Activated T-cell treated with anti-CD3 and anti-CD28 coated beads, Interleukin-2, amount 50 U/mL, for 24 hours (primary cell): ENCODE measurements around the gene IFT57.
A peak's percentile ranks its signal among the peaks of the same experiment; 100 is the strongest.

ENCODE experiments used
- DNase-seq: peaks from one replicate; pipeline ENCODE4 v3.0.0-alpha.2; 2020
- H3K27ac Mint-ChIP-seq: 2 replicates; pipeline ENCODE4 v1.8.0; 2020; ENCODE audit warnings: mild to moderate bottlenecking, mixed read lengths
- H3K27me3 Mint-ChIP-seq: 2 replicates; pipeline ENCODE4 v1.8.0; 2020; ENCODE audit warnings: mixed read lengths
- H3K36me3 Mint-ChIP-seq: 2 replicates; pipeline ENCODE4 v1.8.0; 2020; ENCODE audit warnings: low read depth, mixed read lengths
- H3K4me1 Mint-ChIP-seq: 2 replicates; pipeline ENCODE4 v1.8.0; 2020; ENCODE audit warnings: low read depth, mixed read lengths
- H3K4me3 Mint-ChIP-seq: 2 replicates; pipeline ENCODE4 v1.8.0; 2020; ENCODE audit warnings: mild to moderate bottlenecking, moderate library complexity, mixed read lengths
- H3K9me3 Mint-ChIP-seq: 2 replicates; pipeline ENCODE4 v1.8.0; 2020; ENCODE audit warnings: mixed read lengths

The IFT57 gene

GRCh38 chr3:108200578-108200977 is 21.6 kb downstream of the IFT57 start:
- H3K4me1 Mint-ChIP-seq: peaks cover 37% of the 10 kb centered on the region
- no peaks in the 10 kb centered on the region for H3K27me3 Mint-ChIP-seq
- no peak overlapping the region for H3K4me3 Mint-ChIP-seq
- H3K9me3 Mint-ChIP-seq: no peaks in the 10 kb centered on the region
- no peak for DNase-seq
- H3K36me3 Mint-ChIP-seq: peaks cover 20% of the 10 kb centered on the region
- H3K27ac Mint-ChIP-seq: no peak overlapping the region

- Mint-ChIP-seq H3K27ac (peak overlapping the region; percentile 1), H3K36me3 (peaks cover 16% of the 10 kb centered on the region), H3K27me3 (no peaks in the 10 kb centered on the region), H3K4me1 (peaks cover 37% of the 10 kb centered on the region), H3K4me3 (no peak overlapping the region), H3K9me3 (no peaks in the 10 kb centered on the region)
- no peak for DNase-seq
Measured at GRCh38 chr3:108200024-108200423, 22.2 kb downstream of the IFT57 start.

- H3K4me1 Mint-ChIP-seq: no peaks in the 10 kb centered on the region
- no peak for DNase-seq
- no peak overlapping the region for H3K4me3 Mint-ChIP-seq
- no peaks in the 10 kb centered on the region for H3K9me3 Mint-ChIP-seq
- H3K27me3 Mint-ChIP-seq: no peaks in the 10 kb centered on the region
- H3K36me3 Mint-ChIP-seq: peaks cover 51% of the 10 kb centered on the region
- H3K27ac Mint-ChIP-seq: no peak overlapping the region
Measured at GRCh38 chr3:108191394-108191793, 30.8 kb downstream of the IFT57 start.

- no peak for DNase-seq
- H3K4me3 Mint-ChIP-seq: no peak overlapping the region
- H3K4me1 Mint-ChIP-seq: no peaks in the 10 kb centered on the region
- no peaks in the 10 kb centered on the region for H3K27me3 Mint-ChIP-seq
- no peak overlapping the region for H3K27ac Mint-ChIP-seq
- H3K9me3 Mint-ChIP-seq: no peaks in the 10 kb centered on the region
- H3K36me3 Mint-ChIP-seq: peaks cover 59% of the 10 kb centered on the region
Measured at GRCh38 chr3:108190346-108190745, 31.9 kb downstream of the IFT57 start.

- no peak for DNase-seq
- no peak overlapping the region for H3K27ac Mint-ChIP-seq
- H3K4me1 Mint-ChIP-seq: no peaks in the 10 kb centered on the region
- peaks cover 64% of the 10 kb centered on the region for H3K36me3 Mint-ChIP-seq
- H3K27me3 Mint-ChIP-seq: no peaks in the 10 kb centered on the region
- H3K9me3 Mint-ChIP-seq: peaks cover 3% of the 10 kb centered on the region
- H3K4me3 Mint-ChIP-seq: no peak overlapping the region
Measured at GRCh38 chr3:108189440-108189839, 32.8 kb downstream of the IFT57 start.

- no peak for DNase-seq
- peaks cover 3% of the 10 kb centered on the region for H3K9me3 Mint-ChIP-seq
- peaks cover 54% of the 10 kb centered on the region for H3K36me3 Mint-ChIP-seq
- H3K27ac Mint-ChIP-seq: no peak overlapping the region
- no peak overlapping the region for H3K4me3 Mint-ChIP-seq
- peaks cover 3% of the 10 kb centered on the region for H3K4me1 Mint-ChIP-seq
- H3K27me3 Mint-ChIP-seq: no peaks in the 10 kb centered on the region
Measured at GRCh38 chr3:108185536-108185935, 36.7 kb downstream of the IFT57 start.

GRCh38 chr3:108184824-108185223 is 37.4 kb downstream of the IFT57 start:
- Mint-ChIP-seq H3K27ac (no peak overlapping the region), H3K4me1 (peaks cover 9% of the 10 kb centered on the region), H3K36me3 (peaks cover 47% of the 10 kb centered on the region), H3K9me3 (peaks cover 3% of the 10 kb centered on the region), H3K4me3 (no peak overlapping the region), H3K27me3 (no peaks in the 10 kb centered on the region)
- DNase-seq: no peak

- Mint-ChIP-seq H3K27me3 (no peaks in the 10 kb centered on the region), H3K9me3 (peaks cover 3% of the 10 kb centered on the region), H3K4me1 (peaks cover 9% of the 10 kb centered on the region), H3K36me3 (peaks cover 41% of the 10 kb centered on the region), H3K27ac (no peak overlapping the region), H3K4me3 (no peak overlapping the region)
- no peak for DNase-seq
Measured at GRCh38 chr3:108183971-108184370, 38.3 kb downstream of the IFT57 start.

GRCh38 chr3:108183181-108183580 is 39.0 kb downstream of the IFT57 start:
- Mint-ChIP-seq H3K4me3 (no peak overlapping the region), H3K27ac (peak overlapping the region; percentile 20), H3K27me3 (no peaks in the 10 kb centered on the region), H3K9me3 (peaks cover 3% of the 10 kb centered on the region), H3K4me1 (peaks cover 9% of the 10 kb centered on the region), H3K36me3 (peaks cover 44% of the 10 kb centered on the region)
- DNase-seq: no peak

- peaks cover 12% of the 10 kb centered on the region for H3K4me1 Mint-ChIP-seq
- peaks cover 36% of the 10 kb centered on the region for H3K36me3 Mint-ChIP-seq
- H3K27ac Mint-ChIP-seq: no peak overlapping the region
- H3K4me3 Mint-ChIP-seq: no peak overlapping the region
- no peaks in the 10 kb centered on the region for H3K27me3 Mint-ChIP-seq
- H3K9me3 Mint-ChIP-seq: peaks cover 3% of the 10 kb centered on the region
- no peak for DNase-seq
Measured at GRCh38 chr3:108182339-108182738, 39.9 kb downstream of the IFT57 start.

GRCh38 chr3:108181172-108181571 is 41.1 kb downstream of the IFT57 start:
- Mint-ChIP-seq H3K4me1 (peaks cover 18% of the 10 kb centered on the region), H3K9me3 (peaks cover 3% of the 10 kb centered on the region), H3K36me3 (peaks cover 27% of the 10 kb centered on the region)

GRCh38 chr3:108180194-108180593 is 42.0 kb downstream of the IFT57 start:
- H3K27ac Mint-ChIP-seq: no peak overlapping the region
- H3K27me3 Mint-ChIP-seq: no peaks in the 10 kb centered on the region
- DNase-seq: no peak
- H3K4me1 Mint-ChIP-seq: peaks cover 27% of the 10 kb centered on the region
- peaks cover 18% of the 10 kb centered on the region for H3K36me3 Mint-ChIP-seq
- no peak overlapping the region for H3K4me3 Mint-ChIP-seq
- H3K9me3 Mint-ChIP-seq: peaks cover 3% of the 10 kb centered on the region

More at GRCh38 chr3:108181172-108181571, 41.1 kb downstream of the IFT57 start:
- Mint-ChIP-seq H3K4me3 (no peak overlapping the region), H3K27ac (no peak overlapping the region), H3K27me3 (no peaks in the 10 kb centered on the region)
- no peak for DNase-seq

- peaks cover 8% of the 10 kb centered on the region for H3K36me3 Mint-ChIP-seq
- H3K9me3 Mint-ChIP-seq: no peaks in the 10 kb centered on the region
- H3K4me1 Mint-ChIP-seq: peaks cover 32% of the 10 kb centered on the region
- no peak overlapping the region for H3K27ac Mint-ChIP-seq
- no peaks in the 10 kb centered on the region for H3K27me3 Mint-ChIP-seq
- H3K4me3 Mint-ChIP-seq: no peak overlapping the region
- DNase-seq: no peak
Measured at GRCh38 chr3:108178676-108179075, 43.5 kb downstream of the IFT57 start.

GRCh38 chr3:108177536-108177935 is 44.7 kb downstream of the IFT57 start:
- Mint-ChIP-seq H3K27me3 (no peaks in the 10 kb centered on the region), H3K4me3 (no peak overlapping the region), H3K27ac (no peak overlapping the region), H3K9me3 (no peaks in the 10 kb centered on the region), H3K4me1 (peaks cover 33% of the 10 kb centered on the region), H3K36me3 (peaks cover 5% of the 10 kb centered on the region)
- DNase-seq: no peak

GRCh38 chr3:108175352-108175751 is 46.9 kb downstream of the IFT57 start:
- Mint-ChIP-seq H3K27me3 (no peaks in the 10 kb centered on the region), H3K27ac (peak overlapping the region; percentile 6), H3K4me3 (peak overlapping the region; percentile 13), H3K36me3 (peaks cover 3% of the 10 kb centered on the region), H3K4me1 (peaks cover 35% of the 10 kb centered on the region), H3K9me3 (no peaks in the 10 kb centered on the region)
- DNase-seq: no peak

- peaks cover 31% of the 10 kb centered on the region for H3K4me1 Mint-ChIP-seq
- no peak for DNase-seq
- H3K9me3 Mint-ChIP-seq: no peaks in the 10 kb centered on the region
- H3K36me3 Mint-ChIP-seq: peaks cover 19% of the 10 kb centered on the region
- H3K27me3 Mint-ChIP-seq: no peaks in the 10 kb centered on the region
- no peak overlapping the region for H3K4me3 Mint-ChIP-seq
- no peak overlapping the region for H3K27ac Mint-ChIP-seq
Measured at GRCh38 chr3:108171106-108171505, 51.1 kb downstream of the IFT57 start.
